OCI-LY7 (cell line): Measurements from ENCODE around the gene AAMDC. TPM values are rescaled to one million over a fixed set of nuclear protein-coding genes. Genes with fewer than 3 reads are reported as not detected.

Experiments used
- BruUV-seq: library from RNA; stranded (reverse); fragments of 400-500 nt; replicated peaks from 2 replicates; lab custom pipeline; 2021; lab: Mats Ljungman, UMichigan
- CTCF ChIA-PET: fragments of 300-600 bp; sonication (Branson Sonifier 250); formaldehyde crosslinking; loops from one replicate; lab custom pipeline; 2022; ENCODE audit warnings: antibody characterized with exemption; ENCODE audit not compliant: unreplicated experiment; lab: Charles Lee
- POLR2A ChIA-PET: fragments of 300-600 bp; sonication (Branson Sonifier 250); formaldehyde crosslinking; loops from one replicate; lab custom pipeline; 2022; ENCODE audit warnings: antibody characterized with exemption; lab: Charles Lee
- DNase-seq: peaks from one replicate; pipeline ENCODE4 v3.0.0-alpha.2; 2015; ENCODE audit warnings: low spot score
- H2AFZ ChIP-seq: fragments of 200-600 bp; sonication (generic), shearing (Covaris generic); 2 replicates; pipeline ENCODE4 v1.6.1; 2014; ENCODE audit warnings: mild to moderate bottlenecking, antibody characterized with exemption, low read length, moderate library complexity
- H3K27ac ChIP-seq: fragments of 200-600 bp; sonication (generic); 2 replicates; pipeline ENCODE4 v1.5.1; 2014; ENCODE audit warnings: mixed run types, low read depth, mild to moderate bottlenecking, moderate library complexity, low read length, inconsistent platforms; ENCODE audit not compliant: poor library complexity, severe bottlenecking
- H3K36me3 ChIP-seq: fragments of 200-600 bp; sonication (generic); 2 replicates; pipeline ENCODE4 v1.6.1; 2014; ENCODE audit warnings: mild to moderate bottlenecking, antibody characterized with exemption, low read length, moderate library complexity, mixed read lengths; ENCODE audit not compliant: insufficient read depth
- H3K4me1 ChIP-seq: fragments of 200-600 bp; sonication (generic); 2 replicates; pipeline ENCODE4 v1.5.1; 2014; ENCODE audit warnings: mild to moderate bottlenecking, low read length; ENCODE audit not compliant: insufficient read depth, poor library complexity, severe bottlenecking
- H3K4me2 ChIP-seq: fragments of 200-600 bp; sonication (generic); 2 replicates; pipeline ENCODE4 v1.6.1; 2014; ENCODE audit warnings: mild to moderate bottlenecking, low read length
- H3K4me3 ChIP-seq: fragments of 200-600 bp; sonication (generic); 2 replicates; pipeline ENCODE4 v1.5.1; 2014; ENCODE audit warnings: mild to moderate bottlenecking, low read depth, low read length; ENCODE audit not compliant: poor library complexity, severe bottlenecking
- H3K79me2 ChIP-seq: fragments of 200-600 bp; sonication (generic); 2 replicates; pipeline ENCODE4 v1.6.1; 2016; ENCODE audit warnings: low read depth, mild to moderate bottlenecking, low read length, moderate library complexity, mixed read lengths; ENCODE audit not compliant: insufficient read depth
- H3K9me2 ChIP-seq: fragments of 200-600 bp; sonication (generic); 2 replicates; pipeline ENCODE4 v1.6.1; 2016; ENCODE audit warnings: mild to moderate bottlenecking, low read length, mixed read lengths; ENCODE audit not compliant: insufficient read depth
- H3K9me3 ChIP-seq: fragments of 200-600 bp; sonication (generic); 2 replicates; pipeline ENCODE4 v1.6.1; 2014; ENCODE audit warnings: mild to moderate bottlenecking, mixed run types, low read length, mixed read lengths
- H4K20me1 ChIP-seq: fragments of 200-600 bp; sonication (generic); 2 replicates; pipeline ENCODE4 v1.6.1; 2014; ENCODE audit warnings: mild to moderate bottlenecking, antibody characterized with exemption, low read length, moderate library complexity, mixed read lengths; ENCODE audit not compliant: insufficient read depth
- EZH2phosphoT487 ChIP-seq: fragments of 200-600 bp; sonication (generic); IDR thresholded peaks from 2 replicates; pipeline ENCODE4 v1.6.1; 2018; ENCODE audit warnings: low read depth, borderline replicate concordance, mild to moderate bottlenecking, mixed run types, antibody characterized with exemption, low read length, moderate library complexity, mixed read lengths
- intact Hi-C: fragments of 100-400 bp; cut with micrococcal nuclease; formaldehyde crosslinking; loops from one replicate; pipeline ENCODE4 v1.10.0; 2022; ENCODE audit not compliant: unreplicated experiment
- total RNA-seq, 2 experiments: library from RNA; depleted of rRNA in 1 of 2; stranded (reverse); fragments of >200 nt in 1 of 2; shearing (Covaris generic) in 1 of 2; gene quantifications; 2 replicates each; pipeline ENCODE4 v1.2.3, GENCODE V29; 2014 to 2022
- TF ChIP-seq, protein P1 (sequence below): fragments of 200-600 bp; sonication (generic); conservative IDR thresholded peaks from 2 replicates; pipeline ENCODE4 v1.5.1; 2014; ENCODE audit warnings: mild to moderate bottlenecking, antibody characterized with exemption, low read length, moderate library complexity, mixed read lengths

Gene AAMDC
- total RNA-seq, 2 experiments from 2014 or later, result 11.0 to 17.1 TPM

GRCh38 chr11:77815459-77815858 lies 5.5 kb upstream of the AAMDC start:
- ChIA-PET CTCF (no interaction called here), POLR2A (interaction anchor here (0.5 kb wide), 1 partner anchor 16 kb away, joined by 3 read pairs; no protein-coding TSS in a partner anchor)
- no peaks in the 10 kb centered on the region for H3K9me2 ChIP-seq
- H3K27ac ChIP-seq, result no peak overlapping the region
- no peak overlapping the region for H2AFZ ChIP-seq
- no peak overlapping the region for H3K4me2 ChIP-seq
- intact Hi-C loops, result no loop called here
- no TSS peak for BruUV-seq
- peaks cover 13% of the 10 kb centered on the region for H3K4me1 ChIP-seq
- H3K79me2 ChIP-seq, result peaks cover 98% of the 10 kb centered on the region
- H3K36me3 ChIP-seq, result peaks cover 78% of the 10 kb centered on the region
- peaks cover 16% of the 10 kb centered on the region; the same call in 1 of the 2 replicates for H4K20me1 ChIP-seq
- no peak overlapping the region for H3K4me3 ChIP-seq
- DNase-seq, result no peak
- no peak for TF ChIP-seq EZH2phosphoT487
- TF ChIP-seq, protein P1, sequence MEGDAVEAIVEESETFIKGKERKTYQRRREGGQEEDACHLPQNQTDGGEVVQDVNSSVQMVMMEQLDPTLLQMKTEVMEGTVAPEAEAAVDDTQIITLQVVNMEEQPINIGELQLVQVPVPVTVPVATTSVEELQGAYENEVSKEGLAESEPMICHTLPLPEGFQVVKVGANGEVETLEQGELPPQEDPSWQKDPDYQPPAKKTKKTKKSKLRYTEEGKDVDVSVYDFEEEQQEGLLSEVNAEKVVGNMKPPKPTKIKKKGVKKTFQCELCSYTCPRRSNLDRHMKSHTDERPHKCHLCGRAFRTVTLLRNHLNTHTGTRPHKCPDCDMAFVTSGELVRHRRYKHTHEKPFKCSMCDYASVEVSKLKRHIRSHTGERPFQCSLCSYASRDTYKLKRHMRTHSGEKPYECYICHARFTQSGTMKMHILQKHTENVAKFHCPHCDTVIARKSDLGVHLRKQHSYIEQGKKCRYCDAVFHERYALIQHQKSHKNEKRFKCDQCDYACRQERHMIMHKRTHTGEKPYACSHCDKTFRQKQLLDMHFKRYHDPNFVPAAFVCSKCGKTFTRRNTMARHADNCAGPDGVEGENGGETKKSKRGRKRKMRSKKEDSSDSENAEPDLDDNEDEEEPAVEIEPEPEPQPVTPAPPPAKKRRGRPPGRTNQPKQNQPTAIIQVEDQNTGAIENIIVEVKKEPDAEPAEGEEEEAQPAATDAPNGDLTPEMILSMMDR, result no peak
- peaks cover 20% of the 10 kb centered on the region; the same call in 1 of the 2 replicates for H3K9me3 ChIP-seq

DNA sequence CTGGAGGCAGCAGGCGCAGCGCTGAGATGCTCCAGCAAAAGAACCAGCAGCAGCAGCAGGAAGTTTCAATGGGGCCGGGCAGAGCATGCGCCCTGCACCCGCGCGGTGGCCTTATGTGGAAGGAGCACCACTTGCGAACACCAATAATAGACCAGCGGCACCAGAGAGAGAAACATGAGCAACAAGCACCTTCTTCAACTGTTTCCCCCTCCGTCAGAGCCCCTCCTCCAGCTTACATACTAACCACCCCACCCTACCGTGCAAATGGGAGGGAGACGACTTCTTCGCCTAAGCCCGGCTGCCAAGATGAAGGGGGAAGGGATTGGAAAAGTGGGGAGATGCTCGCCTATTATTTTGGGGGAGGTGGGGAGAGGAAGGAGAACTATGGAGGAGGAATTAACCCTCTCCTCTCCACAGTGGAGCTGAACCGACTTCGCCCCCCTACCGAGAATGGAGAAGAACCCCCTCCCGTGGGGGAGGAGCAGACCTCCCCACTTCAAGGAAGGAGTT lies 1.5 kb upstream of the AAMDC start:
- peak overlapping the region; percentile 85 for H3K27ac ChIP-seq
- intact Hi-C loops, result no loop called here
- peaks cover 16% of the 10 kb centered on the region; the same call in 1 of the 2 replicates for H4K20me1 ChIP-seq
- H3K79me2 ChIP-seq, result peaks cover 59% of the 10 kb centered on the region
- POLR2A ChIA-PET, result interaction anchor here (0.6 to 2.3 kb wide), 4 partner anchors 31 to 180 kb away, joined by 3 to 11 read pairs (median 3); partner anchors contain the start of gene INTS4
- H3K9me2 ChIP-seq, result no peaks in the 10 kb centered on the region
- peak; percentile 93 for DNase-seq
- peak overlapping the region; percentile 59; the same call in 1 of the 2 replicates for H2AFZ ChIP-seq
- CTCF ChIA-PET, result interaction anchor here (0.8 to 1.1 kb wide), 2 partner anchors 175 to 180 kb away, joined by 3 read pairs; no protein-coding TSS in a partner anchor
- peak overlapping the region; percentile 97 for H3K4me3 ChIP-seq
- BruUV-seq, result no TSS peak
- peaks cover 38% of the 10 kb centered on the region for H3K36me3 ChIP-seq
- peak overlapping the region; percentile 85 for H3K4me2 ChIP-seq
- H3K9me3 ChIP-seq, result peaks cover 19% of the 10 kb centered on the region; the same call in 1 of the 2 replicates
- H3K4me1 ChIP-seq, result peaks cover 13% of the 10 kb centered on the region
- no peak for TF ChIP-seq EZH2phosphoT487
- TF ChIP-seq, protein P1, result no peak
